Breast epithelium (tissue), 4 donors: Measurements from ENCODE around the gene GNAO1. TPM values are rescaled to one million over a fixed set of nuclear protein-coding genes. Genes with fewer than 3 reads are reported as not detected.
"Not testable (repeated sequence)": the region's sequence is repeated elsewhere in the genome, so short reads cannot be mapped to it uniquely, and the experiment has no call there.

Experiments
- DNase-seq, 2 donors: peaks; one replicate each; pipeline ENCODE4 v3.0.0-alpha.2; 2019; ENCODE audit warnings: low spot score in 2 of 2
- H3K27ac ChIP-seq, 2 donors: fragments of 200-600 bp; sonication (generic) in 1 of 2; one replicate each; pipeline ENCODE4 v1.5.1; 2016 to 2019; ENCODE audit warnings: mild to moderate bottlenecking in 1 of 2
- H3K27me3 ChIP-seq, 2 donors: fragments of 200-600 bp; sonication (generic) in 1 of 2; one replicate each; pipeline versions ENCODE4 v1.5.1 to v1.6.0; 2017 to 2019; ENCODE audit warnings: control low read depth in 1 of 2, mild to moderate bottlenecking in 1 of 2
- H3K36me3 ChIP-seq: fragments of 200-600 bp; one replicate; pipeline ENCODE4 v1.5.1; 2019
- H3K4me1 ChIP-seq, 2 donors: fragments of 200-600 bp; sonication (generic); one replicate each; pipeline ENCODE4 v1.5.1; 2016 to 2019; ENCODE audit warnings: control low read depth in 1 of 2
- H3K4me3 ChIP-seq, 3 donors: fragments of 200-600 bp; sonication (generic); 1 replicate in 2 of 3; 2 replicates in 1 of 3; pipeline ENCODE4 v1.5.1; 2016 to 2019; ENCODE audit warnings: mild to moderate bottlenecking in 3 of 3, moderate library complexity in 2 of 3
- H3K9me3 ChIP-seq, 2 donors: fragments of 200-600 bp; sonication (generic) in 1 of 2; one replicate each; pipeline ENCODE4 v1.5.1; 2016 to 2019; ENCODE audit warnings: control low read depth in 1 of 2
- CTCF ChIP-seq, 3 donors: fragments of 450-650 bp; IDR thresholded peaks; one replicate each; pipeline ENCODE4 v1.5.1; 2016 to 2017; ENCODE audit warnings: antibody characterized with exemption in 3 of 3, mild to moderate bottlenecking in 3 of 3, moderate library complexity in 3 of 3
- POLR2A ChIP-seq: fragments of 450-650 bp; IDR thresholded peaks from one replicate; pipeline ENCODE4 v1.6.1; 2016; ENCODE audit warnings: antibody characterized with exemption, mild to moderate bottlenecking, moderate library complexity
- POLR2AphosphoS5 ChIP-seq, 3 donors: sonication (generic); formaldehyde crosslinking; IDR thresholded peaks; one replicate each; pipeline ENCODE4 v1.6.1; 2017; ENCODE audit warnings: antibody characterized with exemption in 3 of 3
- intact Hi-C: fragments of 100-400 bp; cut with DNase I; formaldehyde crosslinking; loops from one replicate; pipeline ENCODE4 v1.15.1; 2023; ENCODE audit warnings: low total_unique reads
- total RNA-seq, 3 donors: library from RNA; depleted of rRNA; stranded (reverse); fragments of >200 nt; gene quantifications; one replicate each; pipeline ENCODE4 v1.1.0, GENCODE V29; 2016

GNAO1 gene
- total RNA-seq, 3 donors from 2014 or later = 0.96 to 1.9 (median 0.98) TPM

GRCh38 chr16:56389554-56389953, 198.3 kb downstream of the GNAO1 start:
- Histone ChIP-seq H3K27me3 (no peaks in the 10 kb centered on the region), H3K9me3 (no peaks in the 10 kb centered on the region), H3K4me3 (no peak overlapping the region), H3K4me1 (no peaks in the 10 kb centered on the region), H3K27ac (no peak overlapping the region), H3K36me3 (peaks cover 13% of the 10 kb centered on the region)
- no peak for DNase-seq
- TF ChIP-seq POLR2AphosphoS5 (IDR thresholded peaks at IDR 0.05) (no peak), CTCF (IDR thresholded peaks at IDR 0.05) (no peak), POLR2A (no peak)
- intact Hi-C loops = no loop called here

GRCh38 chr16:56396724-56397123, 205.4 kb downstream of the GNAO1 start:
- H3K4me1 ChIP-seq, DNase-seq, H3K27me3 ChIP-seq, intact Hi-C loops, H3K4me3 ChIP-seq, H3K27ac ChIP-seq, H3K9me3 ChIP-seq, H3K36me3 ChIP-seq: not testable (repeated sequence)

GRCh38 chr16:56399047-56399446, 207.8 kb downstream of the GNAO1 start:
- intact Hi-C loops = no loop called here
- no peaks in the 10 kb centered on the region for H3K4me1 ChIP-seq
- H3K27ac ChIP-seq = no peak overlapping the region
- H3K4me3 ChIP-seq = no peak overlapping the region
- H3K9me3 ChIP-seq = no peaks in the 10 kb centered on the region
- no peaks in the 10 kb centered on the region for H3K36me3 ChIP-seq
- no peak for DNase-seq
- no peaks in the 10 kb centered on the region for H3K27me3 ChIP-seq
- TF ChIP-seq CTCF (IDR thresholded peaks at IDR 0.05) = no peak
- no peak for TF ChIP-seq POLR2A
- TF ChIP-seq POLR2AphosphoS5 (IDR thresholded peaks at IDR 0.05) = no peak

- H3K36me3 ChIP-seq = no peaks in the 10 kb centered on the region
- intact Hi-C loops = no loop called here
- no peaks in the 10 kb centered on the region for H3K9me3 ChIP-seq
- DNase-seq = no peak
- H3K4me3 ChIP-seq = no peak overlapping the region
- no peaks in the 10 kb centered on the region for H3K4me1 ChIP-seq
- H3K27ac ChIP-seq = no peak overlapping the region
- H3K27me3 ChIP-seq = no peaks in the 10 kb centered on the region
- TF ChIP-seq POLR2A (no peak), CTCF (IDR thresholded peaks at IDR 0.05) (no peak), POLR2AphosphoS5 (IDR thresholded peaks at IDR 0.05) (no peak)
Measured at GRCh38 chr16:56399486-56399885, 208.2 kb downstream of the GNAO1 start.

GRCh38 chr16:56400458-56400857, 209.2 kb downstream of the GNAO1 start:
- H3K9me3 ChIP-seq = no peaks in the 10 kb centered on the region
- no peaks in the 10 kb centered on the region for H3K36me3 ChIP-seq
- no peaks in the 10 kb centered on the region for H3K27me3 ChIP-seq
- no peaks in the 10 kb centered on the region for H3K4me1 ChIP-seq
- intact Hi-C loops = no loop called here
- no peak overlapping the region for H3K4me3 ChIP-seq
- no peak for DNase-seq
- TF ChIP-seq CTCF (IDR thresholded peaks at IDR 0.05) = no peak
- no peak for TF ChIP-seq POLR2A
- TF ChIP-seq POLR2AphosphoS5 (IDR thresholded peaks at IDR 0.05) = no peak
- H3K27ac ChIP-seq = no peak overlapping the region

GRCh38 chr16:56401482-56401881, 210.2 kb downstream of the GNAO1 start:
- intact Hi-C loops = no loop called here
- no peak for TF ChIP-seq POLR2A
- peak in 1 of 3 donors; percentile 24 for TF ChIP-seq CTCF (IDR thresholded peaks at IDR 0.05)
- Histone ChIP-seq H3K27ac (no peak overlapping the region), H3K36me3 (no peaks in the 10 kb centered on the region), H3K4me1 (no peaks in the 10 kb centered on the region), H3K27me3 (no peaks in the 10 kb centered on the region), H3K9me3 (no peaks in the 10 kb centered on the region), H3K4me3 (no peak overlapping the region)
- no peak for DNase-seq
